PC-9 (cell line): ENCODE results near the gene CD200R1L.

ENCODE experiments used
- EZH2 ChIP-seq: fragments of 200-600 bp; sonication (generic); IDR thresholded peaks from 2 replicates; pipeline ENCODE4 v1.8.0; 2017; ENCODE audit warnings: antibody characterized with exemption, low read depth
- TF ChIP-seq, protein P1 (sequence below): fragments of 200-600 bp; sonication (generic); conservative IDR thresholded peaks from 2 replicates; pipeline ENCODE4 v1.6.1; 2017; ENCODE audit warnings: mixed run types, antibody characterized with exemption, mild to moderate bottlenecking, moderate library complexity

DNA sequence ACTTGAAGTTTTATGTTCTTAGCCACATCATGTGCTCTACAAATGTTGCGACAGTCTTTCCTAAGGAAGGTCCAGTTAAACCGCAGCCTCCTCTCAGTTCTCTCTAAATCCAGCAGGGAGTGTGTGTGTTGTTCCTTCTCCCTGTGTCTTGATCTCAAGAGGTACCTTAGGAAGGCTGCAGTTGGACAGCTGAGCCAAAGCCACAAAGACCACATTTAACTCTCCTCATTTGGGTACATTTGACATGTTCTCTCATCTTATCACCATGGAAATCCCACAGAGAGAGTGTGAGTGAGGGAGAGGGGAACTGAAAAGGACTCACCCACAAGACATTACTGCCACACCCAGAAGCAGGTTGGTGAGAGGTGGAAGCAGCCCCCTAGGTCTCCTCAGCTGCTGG, 79.5 kb downstream of the CD200R1L start:
- TF ChIP-seq, protein P1, sequence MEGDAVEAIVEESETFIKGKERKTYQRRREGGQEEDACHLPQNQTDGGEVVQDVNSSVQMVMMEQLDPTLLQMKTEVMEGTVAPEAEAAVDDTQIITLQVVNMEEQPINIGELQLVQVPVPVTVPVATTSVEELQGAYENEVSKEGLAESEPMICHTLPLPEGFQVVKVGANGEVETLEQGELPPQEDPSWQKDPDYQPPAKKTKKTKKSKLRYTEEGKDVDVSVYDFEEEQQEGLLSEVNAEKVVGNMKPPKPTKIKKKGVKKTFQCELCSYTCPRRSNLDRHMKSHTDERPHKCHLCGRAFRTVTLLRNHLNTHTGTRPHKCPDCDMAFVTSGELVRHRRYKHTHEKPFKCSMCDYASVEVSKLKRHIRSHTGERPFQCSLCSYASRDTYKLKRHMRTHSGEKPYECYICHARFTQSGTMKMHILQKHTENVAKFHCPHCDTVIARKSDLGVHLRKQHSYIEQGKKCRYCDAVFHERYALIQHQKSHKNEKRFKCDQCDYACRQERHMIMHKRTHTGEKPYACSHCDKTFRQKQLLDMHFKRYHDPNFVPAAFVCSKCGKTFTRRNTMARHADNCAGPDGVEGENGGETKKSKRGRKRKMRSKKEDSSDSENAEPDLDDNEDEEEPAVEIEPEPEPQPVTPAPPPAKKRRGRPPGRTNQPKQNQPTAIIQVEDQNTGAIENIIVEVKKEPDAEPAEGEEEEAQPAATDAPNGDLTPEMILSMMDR, result no peak
- no peak for TF ChIP-seq EZH2
